T-helper 1 cell treated with Interleukin-12 subunit alpha and Interleukin-12 subunit beta and Interleukin-4 antibody, amounts not matched to agents 30 ng/mL and 1 ng/mL, for 36 hours (primary cell): ENCODE data around the gene KCNH2. TPM values are rescaled to one million over a fixed set of nuclear protein-coding genes. Genes with fewer than 3 reads are reported as not detected.

Experiments used
- intact Hi-C: fragments of 100-400 bp; cut with micrococcal nuclease; formaldehyde crosslinking; loops from one replicate; pipeline ENCODE4 v1.15.1; 2024
- total RNA-seq: library from RNA; stranded (reverse); gene quantifications from 2 replicates; pipeline ENCODE4 v1.2.3, GENCODE V29; 2022

KCNH2 gene
- total RNA-seq, 1 donor from 2014 or later: 0.91 TPM

- intact Hi-C loops: no loop called here
Measured at GRCh38 chr7:150950496-150951180, 27.5 kb downstream of the KCNH2 start.

GRCh38 chr7:150949971-150950491 lies 28.1 kb downstream of the KCNH2 start:
- intact Hi-C loops: no loop called here

GRCh38 chr7:150949564-150949963 lies 28.6 kb downstream of the KCNH2 start:
- intact Hi-C loops: no loop called here

GRCh38 chr7:150948791-150949251 lies 29.3 kb downstream of the KCNH2 start:
- intact Hi-C loops: no loop called here

- intact Hi-C loops: no loop called here
Measured at GRCh38 chr7:150947761-150948651, 30.1 kb downstream of the KCNH2 start.

- intact Hi-C loops: no loop called here
Measured at GRCh38 chr7:150947241-150947745, 30.8 kb downstream of the KCNH2 start.

GRCh38 chr7:150946421-150947240 lies 31.5 kb downstream of the KCNH2 start:
- intact Hi-C loops: no loop called here

- intact Hi-C loops: no loop called here
Measured at GRCh38 chr7:150945853-150946420, 32.2 kb downstream of the KCNH2 start.

GRCh38 chr7:150945171-150945852 lies 32.8 kb downstream of the KCNH2 start:
- intact Hi-C loops: no loop called here

- intact Hi-C loops: no loop called here
Measured at GRCh38 chr7:150944066-150945042, 33.8 kb downstream of the KCNH2 start.

- intact Hi-C loops: no loop called here
Measured at GRCh38 chr7:150943453-150943814, 34.7 kb downstream of the KCNH2 start.

GRCh38 chr7:150942591-150943452 lies 35.3 kb downstream of the KCNH2 start:
- intact Hi-C loops: no loop called here

GRCh38 chr7:150942001-150942590 lies 36.0 kb downstream of the KCNH2 start:
- intact Hi-C loops: no loop called here

- intact Hi-C loops: no loop called here
Measured at GRCh38 chr7:150941351-150942000, 36.6 kb downstream of the KCNH2 start.

GRCh38 chr7:150940431-150941102 lies 37.6 kb downstream of the KCNH2 start:
- intact Hi-C loops: no loop called here

- intact Hi-C loops: no loop called here
Measured at GRCh38 chr7:150939466-150939865, 38.7 kb downstream of the KCNH2 start.

GRCh38 chr7:150939052-150939451 lies 39.1 kb downstream of the KCNH2 start:
- intact Hi-C loops: no loop called here
